HepG2 (cell line): ENCODE results near the gene CDH19. TPM values are rescaled to one million over a fixed set of nuclear protein-coding genes. Genes with fewer than 3 reads are reported as not detected.

Source experiments
- ATAC-seq: fragments of 200-7000 bp; cut with Tn5 transposase; 3 replicates; pipeline ENCODE4 v1.9.1; 2020; ENCODE audit warnings: mild to moderate bottlenecking, moderate library complexity
- BruUV-seq: library from RNA; stranded (reverse); fragments of 400-500 nt; replicated peaks from 2 replicates; lab custom pipeline; 2021; lab: Mats Ljungman, UMichigan
- CTCF ChIA-PET: fragments of 300-600 bp; formaldehyde crosslinking; extraction: SDS; loops from one replicate; lab custom pipeline; 2021; ENCODE audit warnings: low total read pairs, inconsistent platforms, low intra/inter-chr PET ratio; lab: Yijun Ruan, JAX
- POLR2A ChIA-PET: fragments of 350-600 bp; sonication (Branson Sonifier 250); formaldehyde crosslinking; loops from one replicate; lab custom pipeline; 2020; ENCODE audit warnings: antibody characterized with exemption, inconsistent platforms; lab: Yijun Ruan, JAX
- DNase-seq: peaks from one replicate; pipeline ENCODE4 v3.0.0-alpha.2; 2015; ENCODE audit warnings: low spot score
- FAIRE-seq: peaks from 3 replicates; lab custom pipeline; 2011; peaks lifted over from hg19 to GRCh38; lab: Jason Lieb, UNC
- H2AFZ ChIP-seq: one replicate; pipeline ENCODE4 v1.6.1; 2011; ENCODE audit warnings: low read length, inconsistent platforms
- H3K27ac ChIP-seq: fragments of 300-600 bp; 3 replicates; pipeline ENCODE4 v1.8.0; 2011; ENCODE audit warnings: mixed run types, mild to moderate bottlenecking, mixed read lengths, low read length, inconsistent platforms; ENCODE audit not compliant: insufficient read depth; ENCODE audit errors: extremely low read length
- H3K27me3 ChIP-seq, 2 experiments: fragments of 200-600 bp in 1 of 2; 2 replicates in 1 of 2; 3 replicates in 1 of 2; pipeline versions ENCODE4 v1.6.0 to v1.8.0; 2011; ENCODE audit warnings: low read length in 2 of 2, mild to moderate bottlenecking in 2 of 2, moderate library complexity in 2 of 2, inconsistent platforms in 1 of 2; ENCODE audit not compliant: insufficient read depth in 2 of 2, control insufficient read depth in 1 of 2
- H3K36me3 ChIP-seq, 2 experiments: fragments of 200-600 bp in 1 of 2; replicated peaks in 1 of 2; 2 replicates in 1 of 2; 3 replicates in 1 of 2; pipeline versions ENCODE4 v1.5.1 to v1.8.0; 2011; ENCODE audit warnings: low read length in 2 of 2, inconsistent platforms in 1 of 2; ENCODE audit not compliant: insufficient read depth in 2 of 2, control insufficient read depth in 1 of 2
- H3K4me1 ChIP-seq: 2 replicates; pipeline ENCODE4 v1.5.1; 2012; ENCODE audit warnings: low read length, inconsistent platforms; ENCODE audit not compliant: insufficient read depth
- H3K4me2 ChIP-seq: 2 replicates; pipeline ENCODE4 v1.6.0; 2011; ENCODE audit warnings: low read depth, low read length, inconsistent platforms
- H3K4me3 ChIP-seq, 3 experiments: fragments of 200-600 bp in 1 of 3; sonication (generic), shearing (Covaris generic) in 1 of 3; replicated peaks in 1 of 3; 2 replicates each; pipeline ENCODE4 v1.5.1; 2011 to 2016; ENCODE audit warnings: low read length in 3 of 3, inconsistent platforms in 2 of 3, low read depth in 2 of 3, mild to moderate bottlenecking in 2 of 3, control low read depth in 1 of 3, mixed read lengths in 1 of 3; ENCODE audit not compliant: insufficient read depth in 1 of 3
- H3K79me2 ChIP-seq: one replicate; pipeline ENCODE4 v1.6.1; 2011; ENCODE audit warnings: low read length, inconsistent platforms; ENCODE audit not compliant: insufficient read depth
- H3K9ac ChIP-seq: 2 replicates; pipeline ENCODE4 v1.6.0; 2011; ENCODE audit warnings: mild to moderate bottlenecking, low read depth, low read length, inconsistent platforms; ENCODE audit not compliant: insufficient read depth
- H3K9me3 ChIP-seq: 2 replicates; pipeline ENCODE4 v1.5.1; 2012; ENCODE audit warnings: mild to moderate bottlenecking, low read length
- H4K20me1 ChIP-seq: 2 replicates; pipeline ENCODE4 v1.6.0; 2011; ENCODE audit warnings: inconsistent platforms, mild to moderate bottlenecking, low read length, moderate library complexity; ENCODE audit not compliant: insufficient read depth
- BCL3 ChIP-seq: sonication (generic); formaldehyde crosslinking; IDR thresholded peaks from 2 replicates; pipeline ENCODE4 v1.5.1; 2020; ENCODE audit warnings: mild to moderate bottlenecking, missing genetic modification reagents, moderate library complexity
- CREB3 ChIP-seq: sonication (generic); formaldehyde crosslinking; IDR thresholded peaks from 2 replicates; pipeline ENCODE4 v1.5.0; 2020; ENCODE audit warnings: missing genetic modification reagents
- GLI4 ChIP-seq: sonication (generic); formaldehyde crosslinking; IDR thresholded peaks from 2 replicates; pipeline ENCODE4 v1.5.1; 2020; ENCODE audit warnings: missing genetic modification reagents, mild to moderate bottlenecking, moderate library complexity, borderline replicate concordance
- MAFG ChIP-seq: sonication (generic); formaldehyde crosslinking; IDR thresholded peaks from 2 replicates; pipeline ENCODE4 v1.5.1; 2020; ENCODE audit warnings: mild to moderate bottlenecking, missing genetic modification reagents
- MAFK ChIP-seq, 2 experiments: IDR thresholded peaks in 1 of 2; conservative IDR thresholded peaks in 1 of 2; 2 replicates each; pipeline ENCODE4 v1.6.1; 2011; ENCODE audit warnings: improper control_type of control experiment in 2 of 2, low read length in 2 of 2
- MAZ ChIP-seq, 2 experiments: sonication (generic) in 1 of 2; formaldehyde crosslinking in 1 of 2; IDR thresholded peaks; 2 replicates each; pipeline versions ENCODE4 v1.5.0 to v1.6.1; 2012 to 2020; ENCODE audit warnings: low read depth in 2 of 2, mild to moderate bottlenecking in 2 of 2, borderline replicate concordance in 1 of 2, improper control_type of control experiment in 1 of 2, low read length in 1 of 2, missing genetic modification reagents in 1 of 2, moderate library complexity in 1 of 2
- MED13 ChIP-seq: sonication (generic); formaldehyde crosslinking; IDR thresholded peaks from 2 replicates; pipeline ENCODE4 v1.5.0; 2020; ENCODE audit warnings: missing genetic modification reagents
- NR1H2 ChIP-seq: sonication (generic); formaldehyde crosslinking; IDR thresholded peaks from 2 replicates; pipeline ENCODE4 v1.8.1; 2022; ENCODE audit warnings: low read depth, missing genetic modification reagents, borderline replicate concordance
- SETDB1 ChIP-seq: sonication (generic); formaldehyde crosslinking; IDR thresholded peaks from 2 replicates; pipeline ENCODE4 v1.5.1; 2020; ENCODE audit warnings: missing genetic modification reagents, mild to moderate bottlenecking, borderline replicate concordance
- TCF12 ChIP-seq, 2 experiments: fragments of 450-650 bp in 1 of 2; sonication (generic) in 1 of 2; formaldehyde crosslinking in 1 of 2; IDR thresholded peaks; 2 replicates each; pipeline versions ENCODE4 v1.6.1 to v1.8.0; 2017 to 2022; ENCODE audit warnings: antibody characterized with exemption in 1 of 2, mild to moderate bottlenecking in 1 of 2, missing genetic modification reagents in 1 of 2, moderate library complexity in 1 of 2
- THAP8 ChIP-seq: sonication (generic); formaldehyde crosslinking; IDR thresholded peaks from 2 replicates; pipeline ENCODE4 v1.5.1; 2020; ENCODE audit warnings: missing genetic modification reagents, mild to moderate bottlenecking, borderline replicate concordance
- ZNF234 ChIP-seq: sonication (generic); formaldehyde crosslinking; conservative IDR thresholded peaks from 2 replicates; pipeline ENCODE4 v1.5.1; 2020; ENCODE audit warnings: mild to moderate bottlenecking, missing genetic modification reagents
- ZNF264 ChIP-seq: sonication (generic); formaldehyde crosslinking; IDR thresholded peaks from 2 replicates; pipeline ENCODE4 v1.4.0; 2020; ENCODE audit warnings: missing genetic modification reagents
- ZNF501 ChIP-seq: sonication (generic); formaldehyde crosslinking; IDR thresholded peaks from 2 replicates; pipeline ENCODE4 v1.5.1; 2020; ENCODE audit warnings: mild to moderate bottlenecking, moderate library complexity, missing genetic modification reagents
- ZNF644 ChIP-seq: IDR thresholded peaks from 2 replicates; pipeline ENCODE4 v1.6.1; 2016; ENCODE audit warnings: low read depth
- ZNF879 ChIP-seq: sonication (generic); formaldehyde crosslinking; IDR thresholded peaks from 2 replicates; pipeline ENCODE4 v1.8.1; 2023; ENCODE audit warnings: missing genetic modification reagents
- ZSCAN25 ChIP-seq: sonication (generic); formaldehyde crosslinking; IDR thresholded peaks from 2 replicates; pipeline ENCODE4 v1.8.0; 2022; ENCODE audit warnings: mild to moderate bottlenecking, missing genetic modification reagents
- WGBS: methylation state at CpG from one replicate; pipeline ENCODE4 v1.1.6; 2017; ENCODE audit warnings: low lambda C conversion rate; 5-methylcytosine and 5-hydroxymethylcytosine counted together
- in situ Hi-C: cut with HindIII; loops from 2 replicates; pipeline ENCODE4 v1.10.0; 2017; ENCODE audit warnings: low pct_unique_long_range_greater_than_20kb; ENCODE audit not compliant: extremely low pct_ligation_motif_present
- intact Hi-C: fragments of 100-400 bp; cut with micrococcal nuclease; formaldehyde crosslinking; loops from one replicate; pipeline ENCODE4 v1.10.0; 2022; ENCODE audit not compliant: unreplicated experiment
- polyA plus RNA-seq, 8 experiments: library from polyadenylated mRNA; depleted of rRNA in 3 of 8; stranded (reverse) in 7 of 8; unstranded in 1 of 8; fragments of >200 nt; fragmentation: Illumina TruSeq in 4 of 8; extraction: Trizol in 4 of 8; gene quantifications; 2 replicates each; pipeline versions ENCODE4 v1.2.1 to v1.2.3, GENCODE V29; 2011 to 2016; ENCODE audit warnings: low read depth in 4 of 8, missing spikeins in 1 of 8, mixed read lengths in 1 of 8; ENCODE audit not compliant: insufficient read depth in 1 of 8
- total RNA-seq, 5 experiments: library from RNA; depleted of rRNA; stranded (reverse); fragments of >200 nt; fragmentation: Illumina TruSeq; extraction: Trizol; gene quantifications; 2 replicates each; pipeline ENCODE4 v1.2.3, GENCODE V29; 2016; ENCODE audit warnings: low read depth in 1 of 5

Gene CDH19
- total and polyA plus RNA-seq, 2 of the 13 experiments (the other 11 are each of a cell fraction or from before 2014, with no cell fraction given): not detected

- intact Hi-C loops: no loop called here
- ATAC-seq (no peak), DNase-seq (no peak), FAIRE-seq (no peak)
- ChIA-PET CTCF (no interaction called here), POLR2A (no interaction called here)
- H3K9me3 ChIP-seq: no peaks in the 10 kb centered on the region
- H2AFZ ChIP-seq: no peak overlapping the region
- 3% methylated on average over 5 of the region's 5 CpGs for WGBS
- no peaks in the 10 kb centered on the region for H3K36me3 ChIP-seq
- no peak overlapping the region for H3K27ac ChIP-seq
- no peaks in the 10 kb centered on the region for H4K20me1 ChIP-seq
- TF ChIP-seq SETDB1 (CRISPR knock-in tag): no peak
- TF ChIP-seq BCL3 (CRISPR knock-in tag): no peak
- no peak for TF ChIP-seq ZNF879
- TF ChIP-seq MAZ (IDR thresholded peaks at IDR 0.05; ENCODE audit: borderline replicate concordance, low read depth, low read length): no peak
- no peak for TF ChIP-seq MAZ (CRISPR knock-in tag; IDR thresholded peaks at IDR 0.05; ENCODE audit: low read depth)
- TF ChIP-seq, all 625 proteins: peak for 0
- Histone ChIP-seq H3K27me3 (no peaks in the 10 kb centered on the region), H3K4me3 (no peak overlapping the region), H3K4me2 (no peak overlapping the region), H3K79me2 (no peaks in the 10 kb centered on the region), H3K4me1 (no peaks in the 10 kb centered on the region), H3K9ac (no peak overlapping the region)
- BruUV-seq: no TSS peak
- in situ Hi-C loops: loop anchor here (25.0 kb wide), 1 partner anchor 621 kb away; no protein-coding TSS in a partner anchor
These were observed 37.3 kb downstream of the CDH19 start for GRCh38 chr18:66566616-66567015.

- Histone ChIP-seq H4K20me1 (no peaks in the 10 kb centered on the region), H3K27me3 (no peaks in the 10 kb centered on the region), H3K79me2 (no peaks in the 10 kb centered on the region), H3K4me3 (no peak overlapping the region), H3K9ac (no peak overlapping the region), H3K27ac (no peak overlapping the region), H3K4me1 (no peaks in the 10 kb centered on the region), H3K9me3 (no peaks in the 10 kb centered on the region), H2AFZ (no peak overlapping the region), H3K4me2 (no peak overlapping the region), H3K36me3 (no peaks in the 10 kb centered on the region)
- no peak for DNase-seq
- ATAC-seq: no peak
- in situ Hi-C loops: loop anchor here (25.0 kb wide), 1 partner anchor 623 kb away; no protein-coding TSS in a partner anchor
- no TSS peak for BruUV-seq
- intact Hi-C loops: no loop called here
- no peak for FAIRE-seq
- ChIA-PET POLR2A (no interaction called here), CTCF (no interaction called here)
- TF ChIP-seq NR1H2 (no peak), MAFG (CRISPR knock-in tag) (no peak), ZSCAN25 (CRISPR knock-in tag) (no peak), ZNF501 (CRISPR knock-in tag) (no peak), ZNF264 (CRISPR knock-in tag) (no peak), ZNF644 (no peak), CREB3 (CRISPR knock-in tag) (no peak), GLI4 (CRISPR knock-in tag) (no peak), TCF12 (IDR thresholded peaks at IDR 0.05) (no peak), TCF12 (CRISPR knock-in tag; IDR thresholded peaks at IDR 0.05) (no peak), ZNF234 (no peak), MED13 (CRISPR knock-in tag) (no peak), THAP8 (no peak), MAFK (conservative IDR thresholded peaks at IDR 0.05 in 1 of 2, IDR thresholded peaks at IDR 0.05 in 1 of 2; ENCODE audit: low read length in 2 of 2) (no peak)
These were observed 39.7 kb downstream of the CDH19 start for GRCh38 chr18:66564236-66564635.
